ENCODE data around the gene PCDH9.

DNA sequence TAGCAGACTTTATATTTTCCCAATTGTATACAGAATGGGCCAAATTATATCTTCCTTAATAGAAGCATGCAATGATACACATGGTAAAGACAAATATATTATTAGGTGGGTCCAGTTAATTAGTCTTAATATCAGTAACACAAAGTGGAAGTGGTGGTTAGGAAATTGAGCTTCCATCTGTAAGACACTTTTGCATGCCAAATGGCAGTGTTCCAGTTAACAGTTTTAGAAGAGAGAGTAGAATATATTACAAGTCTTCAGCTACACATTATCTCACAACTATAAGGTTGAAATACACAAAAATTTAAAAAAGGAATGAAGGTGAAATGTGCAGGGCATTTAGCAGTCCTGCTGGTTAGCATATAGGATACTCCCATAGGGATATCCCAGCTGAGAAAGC lies 536.5 kb downstream of the PCDH9 start:
- TF ChIP-seq, protein P1, sequence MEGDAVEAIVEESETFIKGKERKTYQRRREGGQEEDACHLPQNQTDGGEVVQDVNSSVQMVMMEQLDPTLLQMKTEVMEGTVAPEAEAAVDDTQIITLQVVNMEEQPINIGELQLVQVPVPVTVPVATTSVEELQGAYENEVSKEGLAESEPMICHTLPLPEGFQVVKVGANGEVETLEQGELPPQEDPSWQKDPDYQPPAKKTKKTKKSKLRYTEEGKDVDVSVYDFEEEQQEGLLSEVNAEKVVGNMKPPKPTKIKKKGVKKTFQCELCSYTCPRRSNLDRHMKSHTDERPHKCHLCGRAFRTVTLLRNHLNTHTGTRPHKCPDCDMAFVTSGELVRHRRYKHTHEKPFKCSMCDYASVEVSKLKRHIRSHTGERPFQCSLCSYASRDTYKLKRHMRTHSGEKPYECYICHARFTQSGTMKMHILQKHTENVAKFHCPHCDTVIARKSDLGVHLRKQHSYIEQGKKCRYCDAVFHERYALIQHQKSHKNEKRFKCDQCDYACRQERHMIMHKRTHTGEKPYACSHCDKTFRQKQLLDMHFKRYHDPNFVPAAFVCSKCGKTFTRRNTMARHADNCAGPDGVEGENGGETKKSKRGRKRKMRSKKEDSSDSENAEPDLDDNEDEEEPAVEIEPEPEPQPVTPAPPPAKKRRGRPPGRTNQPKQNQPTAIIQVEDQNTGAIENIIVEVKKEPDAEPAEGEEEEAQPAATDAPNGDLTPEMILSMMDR (IDR thresholded peaks at IDR 0.05; ENCODE audit: insufficient read depth, low read depth, low read length), result no peak
- no peak for TF ChIP-seq EZH2 (IDR thresholded peaks at IDR 0.05; ENCODE audit: insufficient read depth, low read length)

All from astrocyte (in vitro differentiated cells and primary cell).